HEK293 (cell line): Measurements from ENCODE around the gene RERGL.

Experiments
- CTCF ChIA-PET: fragments of 350-600 bp; formaldehyde crosslinking; extraction: SDS; loops from one replicate; lab custom pipeline; 2021; ENCODE audit warnings: antibody characterized with exemption; lab: Yijun Ruan, JAX
- POLR2A ChIA-PET: fragments of 300-600 bp; formaldehyde crosslinking; extraction: SDS; loops from one replicate; lab custom pipeline; 2020; ENCODE audit warnings: antibody characterized with exemption, inconsistent platforms; lab: Yijun Ruan, JAX
- H3K27ac ChIP-seq: fragments of 200-500 bp; sonication (Bioruptor generic); 2 replicates; pipeline ENCODE4 v1.5.1; 2014; ENCODE audit warnings: low read depth, low read length, control low read depth, inconsistent platforms; ENCODE audit errors: extremely low read depth
- H3K36me3 ChIP-seq, 2 experiments: fragments of 200-500 bp in 1 of 2; sonication (Bioruptor generic) in 1 of 2; 1 replicate in 1 of 2; 2 replicates in 1 of 2; pipeline ENCODE4 v1.5.1; 2014 to 2017; ENCODE audit warnings: inconsistent platforms in 2 of 2, low read length in 2 of 2; ENCODE audit not compliant: control insufficient read depth in 2 of 2, insufficient read depth in 1 of 2
- H3K4me1 ChIP-seq: fragments of 200-500 bp; sonication (Bioruptor generic); 2 replicates; pipeline ENCODE4 v1.5.1; 2014; ENCODE audit warnings: mild to moderate bottlenecking, low read length, inconsistent platforms; ENCODE audit not compliant: control insufficient read depth, insufficient read depth
- H3K4me3 ChIP-seq: 2 replicates; pipeline ENCODE4 v1.5.1; 2011; ENCODE audit warnings: low read depth, mild to moderate bottlenecking, control low read depth, low read length, moderate library complexity
- H3K9me3 ChIP-seq: fragments of 200-500 bp; sonication (Bioruptor generic); 2 replicates; pipeline ENCODE4 v1.5.1; 2014; ENCODE audit warnings: low read depth, low read length, inconsistent platforms; ENCODE audit not compliant: control insufficient read depth, insufficient read depth
- BCL11A ChIP-seq: fragments of 450-650 bp; formaldehyde crosslinking; IDR thresholded peaks from 2 replicates; pipeline ENCODE4 v1.5.1; 2016; ENCODE audit warnings: low read depth, missing biosample characterization, missing genetic modification characterization
- BCL11B ChIP-seq: fragments of 450-650 bp; formaldehyde crosslinking; IDR thresholded peaks from 2 replicates; pipeline ENCODE4 v1.5.1; 2016; ENCODE audit warnings: low read depth, missing biosample characterization, missing genetic modification characterization
- EGR2 ChIP-seq: fragments of 450-650 bp; formaldehyde crosslinking; IDR thresholded peaks from 2 replicates; pipeline ENCODE4 v1.5.1; 2016; ENCODE audit warnings: low read depth, missing biosample characterization, missing genetic modification characterization
- GFI1B ChIP-seq: fragments of 450-650 bp; formaldehyde crosslinking; IDR thresholded peaks from 2 replicates; pipeline ENCODE4 v1.5.1; 2016; ENCODE audit warnings: missing biosample characterization, missing genetic modification characterization
- IKZF3 ChIP-seq: fragments of 450-650 bp; IDR thresholded peaks from 2 replicates; pipeline ENCODE4 v1.5.0; 2018; ENCODE audit warnings: missing biosample characterization, mild to moderate bottlenecking, missing genetic modification characterization, moderate library complexity
- SALL2 ChIP-seq: fragments of 450-650 bp; formaldehyde crosslinking; IDR thresholded peaks from 2 replicates; pipeline ENCODE4 v1.5.0; 2017; ENCODE audit warnings: missing biosample characterization, mild to moderate bottlenecking, missing genetic modification characterization, borderline replicate concordance
- TCF7L2 ChIP-seq: IDR thresholded peaks from 2 replicates; pipeline ENCODE4 v1.6.1; 2011; ENCODE audit warnings: low read depth, mild to moderate bottlenecking, inconsistent platforms, low read length, moderate library complexity, borderline replicate concordance
- ZBTB21 ChIP-seq: fragments of 450-650 bp; formaldehyde crosslinking; IDR thresholded peaks from 2 replicates; pipeline ENCODE4 v1.5.1; 2017; ENCODE audit warnings: missing biosample characterization, missing genetic modification characterization
- ZNF174 ChIP-seq: fragments of 450-650 bp; formaldehyde crosslinking; IDR thresholded peaks from 2 replicates; pipeline ENCODE4 v1.5.0; 2017; ENCODE audit warnings: missing biosample characterization, mild to moderate bottlenecking, missing genetic modification characterization
- ZNF19 ChIP-seq: fragments of 450-650 bp; formaldehyde crosslinking; IDR thresholded peaks from 2 replicates; pipeline ENCODE4; 2016; ENCODE audit warnings: missing biosample characterization, missing genetic modification characterization, low read depth
- ZNF202 ChIP-seq: fragments of 450-650 bp; formaldehyde crosslinking; IDR thresholded peaks from 2 replicates; pipeline ENCODE4 v1.5.1; 2016; ENCODE audit warnings: missing biosample characterization, missing genetic modification characterization, borderline replicate concordance
- ZNF37A ChIP-seq: fragments of 450-650 bp; IDR thresholded peaks from 2 replicates; pipeline ENCODE4 v1.5.1; 2018; ENCODE audit warnings: missing biosample characterization, missing genetic modification characterization
- ZNF501 ChIP-seq: fragments of 450-650 bp; formaldehyde crosslinking; IDR thresholded peaks from 2 replicates; pipeline ENCODE4 v1.5.1; 2016; ENCODE audit warnings: missing biosample characterization, missing genetic modification characterization
- ZNF600 ChIP-seq: fragments of 450-650 bp; formaldehyde crosslinking; IDR thresholded peaks from 2 replicates; pipeline ENCODE4 v1.5.1; 2016; ENCODE audit warnings: missing biosample characterization, missing genetic modification characterization
- ZNF654 ChIP-seq: fragments of 450-650 bp; formaldehyde crosslinking; IDR thresholded peaks from 2 replicates; pipeline ENCODE4 v1.5.1; 2016; ENCODE audit warnings: low read depth, missing biosample characterization, missing genetic modification characterization
- TF ChIP-seq, protein P1 (sequence below): fragments of 450-650 bp; formaldehyde crosslinking; IDR thresholded peaks from 2 replicates; pipeline ENCODE4 v1.5.1; 2016; ENCODE audit warnings: missing biosample characterization, missing genetic modification characterization
- TF ChIP-seq, protein P2 (sequence below): fragments of 450-650 bp; formaldehyde crosslinking; IDR thresholded peaks from 2 replicates; pipeline ENCODE4 v1.5.1; 2016; ENCODE audit warnings: missing biosample characterization, missing genetic modification characterization, low read depth

Gene RERGL

DNA sequence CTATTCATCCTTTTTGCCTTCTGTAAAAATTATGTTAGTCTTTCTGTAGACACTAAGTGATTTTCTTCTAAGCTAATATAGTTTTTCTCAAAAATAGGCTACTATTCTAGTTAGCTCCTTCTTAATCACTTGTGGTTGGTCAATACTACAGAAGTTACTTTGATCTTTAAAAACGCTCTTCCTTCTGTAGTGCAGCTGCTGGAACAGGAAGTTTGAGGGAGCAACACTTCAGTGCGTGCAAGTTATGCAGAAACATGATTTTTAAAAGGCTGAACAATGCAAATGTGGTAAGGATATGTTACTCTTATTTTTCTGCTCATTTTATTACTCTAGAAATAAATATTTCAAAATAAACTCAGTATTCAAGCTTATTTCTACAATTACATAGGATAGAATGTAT lies 11.1 kb upstream of the RERGL start:
- TF ChIP-seq ZNF501 (tag by site-specific recombination) = no peak
- no peak for TF ChIP-seq ZNF37A (tag by site-specific recombination)
- no peak for TF ChIP-seq IKZF3 (tag by site-specific recombination)
- no peak for TF ChIP-seq EGR2 (tag by site-specific recombination)
- ChIA-PET POLR2A (no interaction called here), CTCF (interaction anchor here (0.5 kb wide), 1 partner anchor 168 kb away, joined by 3 read pairs; no protein-coding TSS in a partner anchor)
- H3K27ac ChIP-seq = no peak overlapping the region
- no peaks in the 10 kb centered on the region for H3K4me1 ChIP-seq
- H3K9me3 ChIP-seq = no peaks in the 10 kb centered on the region
- no peak overlapping the region for H3K4me3 ChIP-seq
- H3K36me3 ChIP-seq = no peaks in the 10 kb centered on the region

DNA sequence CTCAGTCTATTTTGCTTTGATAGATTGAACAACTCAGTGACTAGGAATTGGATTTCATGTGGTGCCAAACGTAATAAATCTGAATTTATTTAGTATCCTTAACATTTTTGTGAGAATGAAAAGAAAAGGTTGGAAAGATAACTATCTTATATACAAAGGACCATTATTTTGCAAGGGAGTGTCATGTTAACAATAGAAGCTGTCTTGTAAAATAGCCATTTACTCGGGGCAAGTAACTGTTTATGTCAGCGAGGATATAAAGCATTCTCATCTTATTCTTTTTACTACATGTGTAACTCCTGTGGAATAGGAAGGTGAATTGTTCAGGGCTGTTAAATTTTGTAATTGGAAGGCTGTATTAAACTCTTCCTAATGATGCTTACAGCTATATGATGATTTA lies 5.9 kb downstream of the RERGL start:
- CTCF ChIA-PET = no interaction called here
- H3K27ac ChIP-seq = no peak overlapping the region
- TF ChIP-seq ZNF174 (tag by site-specific recombination) = no peak
- no peak for TF ChIP-seq ZNF654 (tag by site-specific recombination)
- no peak for TF ChIP-seq TCF7L2
- TF ChIP-seq, all 188 proteins: peak for 0
- Histone ChIP-seq H3K36me3 (no peaks in the 10 kb centered on the region), H3K4me3 (no peak overlapping the region), H3K9me3 (no peaks in the 10 kb centered on the region), H3K4me1 (no peaks in the 10 kb centered on the region)
- POLR2A ChIA-PET = no interaction called here

DNA sequence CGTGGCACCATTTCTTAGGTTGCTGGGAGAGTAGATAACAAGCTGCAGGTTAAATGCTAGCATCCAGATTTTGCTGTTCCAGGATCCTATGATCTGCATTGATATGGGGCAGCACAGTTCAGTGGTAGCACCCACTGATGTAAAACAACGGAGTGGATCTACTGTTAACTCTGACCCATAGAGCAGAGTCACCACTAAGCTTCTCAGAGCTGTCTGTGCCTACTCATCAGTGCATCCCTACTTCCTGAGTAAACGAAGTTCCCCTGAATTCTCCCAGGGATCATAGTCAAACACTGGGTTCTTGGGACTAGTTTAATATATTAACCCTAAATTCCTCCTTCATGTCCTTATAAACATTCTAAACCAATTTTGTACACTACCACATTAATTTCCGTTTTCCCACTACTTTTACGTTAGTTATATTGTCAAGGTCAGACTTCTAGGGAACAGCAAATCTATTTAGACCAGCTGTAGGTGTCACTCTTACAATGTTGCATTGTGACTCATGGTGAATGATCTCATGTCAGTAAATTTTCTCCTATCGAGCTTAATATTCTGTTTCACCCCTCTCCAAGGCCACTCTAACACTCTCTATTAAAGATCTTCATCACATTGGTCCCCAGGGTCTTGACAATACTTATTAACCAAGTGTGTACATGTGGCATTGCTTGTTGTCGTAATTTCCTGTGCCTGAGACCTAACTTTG lies 10.3 kb downstream of the RERGL start:
- Histone ChIP-seq H3K4me3 (no peak overlapping the region), H3K27ac (no peak overlapping the region), H3K9me3 (no peaks in the 10 kb centered on the region), H3K4me1 (no peaks in the 10 kb centered on the region), H3K36me3 (no peaks in the 10 kb centered on the region)
- TF ChIP-seq ZNF654 (tag by site-specific recombination) (peak; percentile 19; the same call in 1 of the 2 replicates), ZNF19 (tag by site-specific recombination) (no peak), SALL2 (no peak)
- TF ChIP-seq, protein P1, sequence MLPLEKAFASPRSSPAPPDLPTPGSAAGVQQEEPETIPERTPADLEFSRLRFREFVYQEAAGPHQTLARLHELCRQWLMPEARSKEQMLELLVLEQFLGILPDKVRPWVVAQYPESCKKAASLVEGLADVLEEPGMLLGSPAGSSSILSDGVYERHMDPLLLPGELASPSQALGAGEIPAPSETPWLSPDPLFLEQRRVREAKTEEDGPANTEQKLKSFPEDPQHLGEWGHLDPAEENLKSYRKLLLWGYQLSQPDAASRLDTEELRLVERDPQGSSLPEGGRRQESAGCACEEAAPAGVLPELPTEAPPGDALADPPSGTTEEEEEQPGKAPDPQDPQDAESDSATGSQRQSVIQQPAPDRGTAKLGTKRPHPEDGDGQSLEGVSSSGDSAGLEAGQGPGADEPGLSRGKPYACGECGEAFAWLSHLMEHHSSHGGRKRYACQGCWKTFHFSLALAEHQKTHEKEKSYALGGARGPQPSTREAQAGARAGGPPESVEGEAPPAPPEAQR = no peak
- CTCF ChIA-PET = no interaction called here
- POLR2A ChIA-PET = no interaction called here

DNA sequence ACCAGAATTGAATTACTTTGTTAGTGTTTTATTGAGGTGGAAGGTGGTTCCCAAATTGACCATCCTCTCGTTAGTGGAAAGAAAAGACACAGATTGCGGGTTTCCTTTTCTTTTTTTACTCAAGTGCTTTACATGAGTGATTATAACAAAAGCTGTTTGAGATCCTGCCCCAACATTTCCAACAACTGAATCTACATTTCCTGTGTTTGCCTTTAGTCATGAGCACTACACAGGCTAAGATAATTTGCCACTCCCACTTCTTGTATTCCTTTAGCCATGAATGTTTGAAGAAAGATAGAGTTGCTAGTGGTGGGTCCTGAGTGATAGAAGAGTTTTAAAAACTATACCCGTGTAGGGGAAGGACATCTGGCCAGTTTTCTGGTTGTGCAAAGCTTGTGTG lies 16.0 kb downstream of the RERGL start:
- Histone ChIP-seq H3K4me3 (no peak overlapping the region), H3K27ac (no peak overlapping the region), H3K4me1 (no peaks in the 10 kb centered on the region), H3K36me3 (no peaks in the 10 kb centered on the region), H3K9me3 (no peaks in the 10 kb centered on the region)
- no peak for TF ChIP-seq ZNF202
- no peak for TF ChIP-seq ZNF19 (tag by site-specific recombination)
- CTCF ChIA-PET = no interaction called here
- POLR2A ChIA-PET = no interaction called here

DNA sequence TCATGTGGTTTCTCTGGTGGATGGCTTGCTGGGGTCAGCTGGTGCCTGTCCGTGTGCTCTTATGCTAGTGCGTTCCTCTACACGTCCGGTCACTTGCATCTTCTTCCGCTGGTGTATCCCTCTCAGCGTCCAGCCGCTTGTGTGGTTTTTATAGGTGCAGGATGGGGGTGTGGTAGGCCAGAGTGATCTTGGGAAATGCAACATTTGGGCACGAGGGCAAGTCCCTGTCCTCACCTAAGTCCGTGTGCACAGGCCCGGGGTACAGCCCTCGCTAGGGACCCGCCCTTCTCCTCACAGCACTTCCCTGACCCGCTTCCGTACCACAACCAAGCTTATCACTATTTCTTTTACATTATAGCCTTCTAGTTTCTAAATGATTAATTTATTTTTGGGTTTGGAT lies 17.3 kb downstream of the RERGL start:
- TF ChIP-seq BCL11A (tag by site-specific recombination) = no peak
- no peak for TF ChIP-seq ZNF600 (tag by site-specific recombination)
- no peak for TF ChIP-seq BCL11B (tag by site-specific recombination)
- no peak for TF ChIP-seq ZBTB21 (tag by site-specific recombination)
- no peak for TF ChIP-seq GFI1B (tag by site-specific recombination)
- TF ChIP-seq, protein P2, sequence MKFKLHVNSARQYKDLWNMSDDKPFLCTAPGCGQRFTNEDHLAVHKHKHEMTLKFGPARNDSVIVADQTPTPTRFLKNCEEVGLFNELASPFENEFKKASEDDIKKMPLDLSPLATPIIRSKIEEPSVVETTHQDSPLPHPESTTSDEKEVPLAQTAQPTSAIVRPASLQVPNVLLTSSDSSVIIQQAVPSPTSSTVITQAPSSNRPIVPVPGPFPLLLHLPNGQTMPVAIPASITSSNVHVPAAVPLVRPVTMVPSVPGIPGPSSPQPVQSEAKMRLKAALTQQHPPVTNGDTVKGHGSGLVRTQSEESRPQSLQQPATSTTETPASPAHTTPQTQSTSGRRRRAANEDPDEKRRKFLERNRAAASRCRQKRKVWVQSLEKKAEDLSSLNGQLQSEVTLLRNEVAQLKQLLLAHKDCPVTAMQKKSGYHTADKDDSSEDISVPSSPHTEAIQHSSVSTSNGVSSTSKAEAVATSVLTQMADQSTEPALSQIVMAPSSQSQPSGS (tag by site-specific recombination) = no peak
- H3K4me3 ChIP-seq = no peak overlapping the region
- ChIA-PET CTCF (no interaction called here), POLR2A (no interaction called here)
- H3K36me3 ChIP-seq = no peaks in the 10 kb centered on the region
- no peaks in the 10 kb centered on the region for H3K9me3 ChIP-seq
- no peak overlapping the region for H3K27ac ChIP-seq
- no peaks in the 10 kb centered on the region for H3K4me1 ChIP-seq
